GM23338 (cell line): ENCODE measurements around the gene RNF2. TPM values are rescaled to one million over a fixed set of nuclear protein-coding genes. Genes with fewer than 3 reads are reported as not detected.

ENCODE experiments used
- ATAC-seq: fragments of 200-7000 bp; cut with Tn5 transposase; 3 replicates; pipeline ENCODE4 v1.9.1; 2020
- DNase-seq: peaks from one replicate; pipeline ENCODE4 v3.0.0-alpha.2; 2015; ENCODE audit warnings: low spot score
- H2AFZ ChIP-seq: fragments of 200-600 bp; sonication (generic); 2 replicates; pipeline ENCODE4 v1.8.0; 2016; ENCODE audit warnings: antibody characterized with exemption, mild to moderate bottlenecking, moderate library complexity
- H3F3A ChIP-seq: fragments of 200-600 bp; sonication (generic); replicated peaks from 2 replicates; pipeline ENCODE4 v1.8.0; 2017; ENCODE audit warnings: antibody characterized with exemption, mixed run types, low read depth
- H3K27ac ChIP-seq: fragments of 200-600 bp; sonication (generic); 2 replicates; pipeline ENCODE4 v1.6.1; 2016; ENCODE audit warnings: low read depth
- H3K27me3 ChIP-seq: fragments of 200-600 bp; sonication (generic); 2 replicates; pipeline ENCODE4 v1.8.0; 2016; ENCODE audit warnings: mild to moderate bottlenecking, mixed run types, moderate library complexity; ENCODE audit not compliant: insufficient read depth
- H3K36me3 ChIP-seq: fragments of 200-600 bp; sonication (generic); 2 replicates; pipeline ENCODE4 v1.8.0; 2016; ENCODE audit warnings: mild to moderate bottlenecking; ENCODE audit not compliant: insufficient read depth
- H3K4me1 ChIP-seq: fragments of 200-600 bp; sonication (generic); 2 replicates; pipeline ENCODE4 v1.8.0; 2016; ENCODE audit warnings: mild to moderate bottlenecking, moderate library complexity; ENCODE audit not compliant: insufficient read depth
- H3K4me2 ChIP-seq: fragments of 200-600 bp; sonication (generic); 2 replicates; pipeline ENCODE4 v1.7.1; 2017; ENCODE audit warnings: mixed run types
- H3K4me3 ChIP-seq: fragments of 200-600 bp; sonication (generic); 2 replicates; pipeline ENCODE4 v1.6.1; 2016; ENCODE audit warnings: mixed run types
- H3K79me2 ChIP-seq: fragments of 200-600 bp; sonication (generic); replicated peaks from 2 replicates; pipeline ENCODE4 v1.8.0; 2017; ENCODE audit warnings: mild to moderate bottlenecking; ENCODE audit not compliant: insufficient read depth
- H3K9me2 ChIP-seq: fragments of 200-600 bp; sonication (generic); 2 replicates; pipeline ENCODE4 v1.8.0; 2017; ENCODE audit not compliant: insufficient read depth
- H4K20me1 ChIP-seq: fragments of 200-600 bp; sonication (generic); replicated peaks from 2 replicates; pipeline ENCODE4 v1.8.0; 2017; ENCODE audit warnings: mild to moderate bottlenecking; ENCODE audit not compliant: insufficient read depth
- H3K27ac Mint-ChIP-seq: 2 replicates; pipeline ENCODE4 v1.8.0; 2020; ENCODE audit warnings: inconsistent platforms, mild to moderate bottlenecking, moderate library complexity, mixed read lengths
- H3K27me3 Mint-ChIP-seq: 3 replicates; pipeline ENCODE4 v1.8.0; 2022; ENCODE audit warnings: low read depth, mild to moderate bottlenecking, moderate library complexity, mixed read lengths, inconsistent platforms; ENCODE audit not compliant: insufficient read depth, poor library complexity
- H3K36me3 Mint-ChIP-seq: 3 replicates; pipeline ENCODE4 v1.8.0; 2021; ENCODE audit warnings: low read depth, mild to moderate bottlenecking, inconsistent platforms, moderate library complexity, mixed read lengths
- H3K4me1 Mint-ChIP-seq: 3 replicates; pipeline ENCODE4 v1.8.0; 2020; ENCODE audit warnings: mild to moderate bottlenecking, inconsistent platforms, mixed read lengths
- H3K4me3 Mint-ChIP-seq: 3 replicates; pipeline ENCODE4 v1.8.0; 2021; ENCODE audit warnings: moderate library complexity, mild to moderate bottlenecking, inconsistent platforms, mixed read lengths
- H3K9me3 Mint-ChIP-seq: 3 replicates; pipeline ENCODE4 v1.8.0; 2020; ENCODE audit warnings: moderate library complexity, mild to moderate bottlenecking, inconsistent platforms, mixed read lengths
- CREB1 ChIP-seq: fragments of 250-450 bp; sonication (Bioruptor Pico); IDR thresholded peaks from 2 replicates; pipeline ENCODE4 v1.5.0; 2020; ENCODE audit warnings: low read depth, mild to moderate bottlenecking, moderate library complexity
- CTCF ChIP-seq, 2 experiments: fragments of 200-600 bp in 1 of 2; sonication (generic) in 1 of 2; conservative IDR thresholded peaks; 2 replicates each; pipeline versions ENCODE4 v1.5.1 to v1.6.1; 2016 to 2017; ENCODE audit warnings: antibody characterized with exemption in 2 of 2, low read depth in 2 of 2, mild to moderate bottlenecking in 2 of 2, moderate library complexity in 1 of 2
- ETS1 ChIP-seq: IDR thresholded peaks from 2 replicates; pipeline ENCODE4 v1.6.1; 2016; ENCODE audit warnings: antibody characterized with exemption
- EZH2 ChIP-seq: fragments of 200-600 bp; sonication (generic); IDR thresholded peaks from one replicate; pipeline ENCODE4 v1.8.0; 2017; ENCODE audit warnings: antibody characterized with exemption, mild to moderate bottlenecking, low read depth; ENCODE audit not compliant: unreplicated experiment
- EZH2phosphoT487 ChIP-seq: fragments of 200-600 bp; sonication (generic); IDR thresholded peaks from one replicate; pipeline ENCODE4 v1.8.1; 2018; ENCODE audit warnings: antibody characterized with exemption; ENCODE audit not compliant: unreplicated experiment
- NANOG ChIP-seq: IDR thresholded peaks from 2 replicates; pipeline ENCODE4 v1.6.1; 2016; ENCODE audit warnings: antibody characterized with exemption, borderline replicate concordance
- POLR2AphosphoS5 ChIP-seq: IDR thresholded peaks from 2 replicates; pipeline ENCODE4 v1.6.1; 2016; ENCODE audit warnings: antibody characterized with exemption, low read depth
- STAT1 ChIP-seq: IDR thresholded peaks from one replicate; pipeline ENCODE4 v1.6.1; 2016; ENCODE audit warnings: antibody characterized with exemption; ENCODE audit not compliant: unreplicated experiment
- ZNF114 ChIP-seq: fragments of 250-450 bp; sonication (Bioruptor Pico); IDR thresholded peaks from 2 replicates; pipeline ENCODE4 v1.5.0; 2020; ENCODE audit warnings: mild to moderate bottlenecking, moderate library complexity
- ZNF331 ChIP-seq: fragments of 250-450 bp; sonication (Bioruptor Pico); IDR thresholded peaks from 2 replicates; pipeline ENCODE4 v1.5.0; 2020; ENCODE audit warnings: low read depth, mild to moderate bottlenecking, moderate library complexity
- ZNF462 ChIP-seq: fragments of 250-450 bp; sonication (Bioruptor Pico); IDR thresholded peaks from 2 replicates; pipeline ENCODE4 v1.5.0; 2020; ENCODE audit warnings: mild to moderate bottlenecking, moderate library complexity
- polyA plus RNA-seq: library from polyadenylated mRNA; unstranded; fragments of >200 nt; fragmentation: Nextera tagmentation; extraction: Ambion mirVana; gene quantifications from 2 replicates; pipeline ENCODE4 v1.2.1, GENCODE V29; 2016
- total RNA-seq: library from RNA; depleted of rRNA; stranded (reverse); fragments of >200 nt; shearing (Covaris generic); gene quantifications from 2 replicates; pipeline ENCODE4 v1.2.3, GENCODE V29; 2014

The RNF2 gene
- total and polyA plus RNA-seq, 2 experiments from 2014 or later = 33.3 to 51.4 TPM

GRCh38 chr1:185144233-185144632, 98.9 kb downstream of the RNF2 start (continued):
- no peak for TF ChIP-seq CTCF (conservative IDR thresholded peaks at IDR 0.05; ENCODE audit: low read depth in 2 of 2)

- no peak overlapping the region for H3K4me3 ChIP-seq
- H3K4me3 Mint-ChIP-seq = no peak overlapping the region
- no peaks in the 10 kb centered on the region for H3F3A ChIP-seq
- no peak overlapping the region for H3K27ac ChIP-seq
- TF ChIP-seq ETS1 (no peak), POLR2AphosphoS5 (no peak), ZNF114 (CRISPR knock-in tag) (no peak), EZH2 (no peak), CREB1 (CRISPR knock-in tag) (no peak), NANOG (no peak), ZNF331 (CRISPR knock-in tag) (no peak), EZH2phosphoT487 (no peak), ZNF462 (no peak), STAT1 (no peak)
- DNase-seq = no peak
- H3K4me2 ChIP-seq = no peak overlapping the region
- H4K20me1 ChIP-seq = no peaks in the 10 kb centered on the region
- H3K27me3 ChIP-seq = no peaks in the 10 kb centered on the region
- peaks cover 10% of the 10 kb centered on the region for H3K79me2 ChIP-seq
- peaks cover 4% of the 10 kb centered on the region; the same call in 1 of the 2 replicates for H3K36me3 ChIP-seq
- H3K9me2 ChIP-seq = no peaks in the 10 kb centered on the region
- no peak overlapping the region for H3K27ac Mint-ChIP-seq
- H3K4me1 ChIP-seq = peaks cover 4% of the 10 kb centered on the region; the same call in 1 of the 2 replicates
- H3K36me3 Mint-ChIP-seq = peaks cover 4% of the 10 kb centered on the region; the same call in 2 of the 3 replicates
- no peak for ATAC-seq
- H3K4me1 Mint-ChIP-seq = peaks cover 6% of the 10 kb centered on the region; the same call in 2 of the 3 replicates
- peaks cover 3% of the 10 kb centered on the region for H3K27me3 Mint-ChIP-seq
- H2AFZ ChIP-seq = no peak overlapping the region
- H3K9me3 Mint-ChIP-seq = no peaks in the 10 kb centered on the region; the same call in 2 of the 3 replicates
Measured at GRCh38 chr1:185151215-185151614, 105.9 kb downstream of the RNF2 start.
